H1 (cell line): ENCODE data around the gene TGM5. TPM values are rescaled to one million over a fixed set of nuclear protein-coding genes. Genes with fewer than 3 reads are reported as not detected.

Experiments used
- RAD21 ChIP-seq, 2 experiments: IDR thresholded peaks in 1 of 2; conservative IDR thresholded peaks in 1 of 2; 2 replicates each; pipeline ENCODE4 v1.6.1; 2011; ENCODE audit warnings: low read depth in 2 of 2, low read length in 2 of 2, improper control_type of control experiment in 1 of 2, inconsistent platforms in 1 of 2, mild to moderate bottlenecking in 1 of 2, moderate library complexity in 1 of 2
- RXRA ChIP-seq: IDR thresholded peaks from 2 replicates; pipeline ENCODE4 v1.6.1; 2011; ENCODE audit warnings: low read depth, mild to moderate bottlenecking, low read length, moderate library complexity; ENCODE audit not compliant: insufficient read depth
- polyA plus RNA-seq, 7 experiments: library from polyadenylated mRNA; depleted of rRNA in 3 of 7; stranded (reverse) in 5 of 7; unstranded in 2 of 7; fragments of >200 nt in 5 of 7; fragments of 200-250 nt in 2 of 7; gene quantifications; 1 replicate in 5 of 7; 2 replicates in 1 of 7; 4 replicates in 1 of 7; pipeline versions ENCODE4 v1.2.1 to v1.2.3, GENCODE V29; 2011 to 2013; ENCODE audit warnings: missing spikeins in 2 of 7, mixed read lengths in 2 of 7
- total RNA-seq: library from RNA; stranded (reverse); fragmentation: NEBNext Ultra II Directional; extraction: Animal tissue kit (Norgen Biotek cat#: 25700); gene quantifications from 2 replicates; pipeline ENCODE4 v1.2.1, GENCODE V29; 2021

The TGM5 gene
- total and polyA plus RNA-seq, 2 of the 8 experiments (the other 6 are each of a cell fraction or from before 2014, with no cell fraction given) = not detected

DNA sequence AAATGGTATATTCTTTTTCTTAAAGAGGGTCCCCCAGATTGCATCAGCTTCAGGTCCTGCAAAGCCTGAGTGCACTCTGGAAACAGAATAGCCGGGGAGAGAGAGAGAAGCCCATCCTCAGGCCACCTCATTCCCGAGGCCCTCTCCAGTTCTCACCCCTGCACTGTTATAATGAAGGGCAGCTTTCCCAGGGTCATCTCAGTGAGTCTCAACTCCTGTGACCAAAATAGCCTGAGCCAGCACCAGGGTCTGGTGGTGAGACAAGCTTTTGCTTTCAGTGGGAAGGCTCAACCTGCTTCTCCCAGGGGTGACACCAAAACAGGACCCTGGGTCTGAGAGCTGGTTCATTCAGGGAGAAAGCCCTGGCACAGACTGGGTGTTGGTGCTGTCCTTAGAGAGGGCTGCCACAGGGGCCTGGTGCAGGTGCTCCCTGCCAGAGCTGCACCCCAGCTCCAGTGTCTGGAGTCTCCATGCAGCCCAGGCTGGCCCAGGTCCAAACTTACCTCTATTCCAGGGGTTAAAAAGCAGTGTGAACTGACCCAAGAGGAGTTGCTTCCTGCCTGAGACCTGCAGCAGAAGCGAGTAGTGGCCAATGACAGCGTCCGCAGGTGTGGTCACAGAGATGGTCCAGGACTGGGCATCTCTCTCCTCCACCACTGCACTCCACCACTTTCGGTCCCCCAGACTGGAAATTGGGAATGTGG is 52.0 kb downstream of the TGM5 start (continued):
- TF ChIP-seq RAD21 (IDR thresholded peaks at IDR 0.05 in 1 of 2, conservative IDR thresholded peaks at IDR 0.05 in 1 of 2; ENCODE audit: low read depth in 2 of 2, low read length in 2 of 2) (no peak), RXRA (no peak)
- TF ChIP-seq, all 59 proteins: peak for 0
